ENCODE measurements around the gene BRINP3.

Gene BRINP3

DNA sequence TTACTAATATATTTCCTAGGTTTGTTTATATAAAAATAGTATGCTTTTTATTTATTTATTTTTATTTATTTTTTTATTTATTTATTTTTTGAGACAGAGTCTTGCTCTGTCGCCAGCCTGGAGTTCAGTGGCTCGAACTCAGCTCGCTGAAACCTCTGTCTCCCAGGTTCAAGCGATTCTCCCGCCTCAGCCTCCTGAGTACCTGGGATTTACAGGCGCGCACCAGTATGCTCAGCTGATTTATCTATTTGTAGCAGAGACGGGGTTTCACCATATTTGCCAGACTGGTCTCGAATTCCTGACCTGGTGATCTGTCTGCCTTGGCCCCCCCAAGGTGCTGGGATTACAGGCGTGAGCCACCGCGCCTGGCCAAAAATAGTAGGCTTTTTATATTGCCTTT, 33.2 kb downstream of the BRINP3 start:
- DNase-seq = no peak

DNA sequence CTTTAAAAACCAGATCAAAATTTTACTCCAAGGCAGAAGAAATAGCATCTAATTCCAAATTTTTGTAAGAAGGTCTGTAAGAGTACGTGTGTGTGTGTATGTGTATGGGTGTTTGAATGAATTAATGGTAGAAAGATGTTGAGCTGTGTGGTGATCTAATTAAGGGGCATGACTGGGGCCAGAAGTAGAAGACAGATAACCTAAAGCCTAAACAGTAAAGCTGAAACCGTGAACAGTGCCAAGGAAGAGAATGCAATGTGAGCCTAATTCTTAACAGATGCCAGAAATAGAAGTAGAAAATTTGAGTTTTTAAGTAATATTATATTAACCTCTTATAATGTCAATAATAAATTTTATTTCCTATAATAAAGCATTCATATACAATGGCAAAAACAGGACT, 38.2 kb downstream of the BRINP3 start:
- DNase-seq = no peak

DNA sequence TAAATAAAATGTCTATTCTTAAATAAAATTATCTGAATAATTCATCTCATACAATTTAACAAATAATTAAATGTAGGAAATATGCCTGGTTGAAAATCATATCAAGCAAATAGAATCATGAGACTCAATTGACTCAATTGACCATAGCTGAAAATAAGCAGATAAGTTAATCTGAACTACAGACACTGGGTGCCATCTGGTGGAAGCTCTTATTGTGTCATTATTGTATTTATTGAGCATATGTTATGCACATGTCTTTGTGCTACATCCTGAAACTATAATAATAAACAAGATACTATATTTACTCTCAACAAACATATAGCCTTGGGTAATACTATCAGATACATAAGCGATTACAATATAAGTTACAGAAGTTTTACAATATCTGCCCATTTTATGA, 41.0 kb downstream of the BRINP3 start:
- no peak for DNase-seq

DNA sequence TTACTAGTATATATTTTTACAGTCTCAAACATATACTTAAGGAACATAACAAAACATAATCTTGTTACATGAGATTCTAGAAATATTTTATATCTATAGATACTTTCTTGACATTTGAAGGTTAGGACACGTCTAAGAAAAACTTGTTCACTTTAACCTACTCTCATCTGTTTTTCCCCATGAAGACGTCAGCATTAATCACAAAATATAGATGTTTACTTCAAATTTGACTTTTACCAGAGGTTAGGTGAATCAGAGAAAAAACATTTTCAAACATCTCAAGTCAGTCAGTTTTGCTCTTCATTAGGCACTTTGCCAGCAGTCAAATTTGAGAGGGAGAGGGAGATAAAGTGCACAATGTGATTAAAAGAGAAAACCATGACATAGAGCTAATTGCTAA, 47.7 kb downstream of the BRINP3 start:
- DNase-seq = no peak

DNA sequence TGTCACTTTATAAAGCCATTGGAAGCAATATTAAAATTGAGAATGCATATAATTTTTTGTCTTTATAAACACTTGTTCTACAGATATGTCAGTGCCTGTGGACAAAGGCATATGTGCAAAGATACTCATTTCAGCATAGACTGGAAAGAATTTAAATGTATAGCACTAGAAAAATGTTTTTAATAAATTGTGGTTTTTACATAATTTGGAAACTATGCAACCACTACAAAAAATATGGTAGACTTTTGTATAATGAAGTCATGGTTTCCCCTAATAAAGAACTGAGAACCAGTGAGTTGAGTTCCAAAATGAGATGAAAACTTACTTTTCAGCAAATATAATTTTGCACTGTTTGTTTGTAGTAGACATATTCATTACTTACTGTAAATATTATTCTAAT, 48.5 kb downstream of the BRINP3 start:
- DNase-seq = no peak

DNA sequence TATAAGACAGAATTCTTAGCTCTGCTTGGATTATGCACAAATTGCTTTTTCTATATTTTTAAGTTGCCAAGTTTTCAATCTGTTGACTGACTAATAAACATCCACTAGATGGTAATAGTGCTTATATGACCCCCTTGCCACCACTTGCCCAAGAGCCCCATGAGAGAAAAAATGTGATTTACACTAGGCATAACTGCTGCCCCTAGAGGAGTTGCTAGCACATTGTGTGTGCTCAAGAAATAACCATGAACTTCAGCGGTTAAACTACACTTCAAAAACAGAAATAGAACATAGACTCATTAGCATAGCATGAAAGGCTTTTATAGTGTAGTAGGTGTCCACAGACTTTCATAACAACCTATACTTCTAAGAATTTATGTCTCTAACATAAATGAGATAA, 61.4 kb downstream of the BRINP3 start:
- no peak for DNase-seq

DNA sequence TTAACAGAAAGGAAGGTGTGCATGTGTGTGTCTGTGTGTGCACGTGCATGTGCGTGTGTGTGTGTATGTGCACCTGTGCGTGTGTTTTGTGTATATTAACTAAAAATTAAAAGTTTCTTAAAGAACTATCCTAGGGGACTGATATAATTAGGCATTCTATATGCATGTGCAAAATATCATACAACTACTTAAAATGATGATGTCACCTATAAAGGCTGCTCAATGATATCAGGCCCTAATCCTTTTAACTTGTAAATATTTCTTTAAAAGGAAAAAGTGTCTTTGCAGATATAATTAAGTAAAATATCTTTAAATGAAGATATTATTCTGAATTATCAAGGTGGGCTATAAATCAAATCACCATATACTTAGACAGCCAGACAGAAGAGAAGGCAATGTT, 64.5 kb downstream of the BRINP3 start:
- no peak for DNase-seq

DNA sequence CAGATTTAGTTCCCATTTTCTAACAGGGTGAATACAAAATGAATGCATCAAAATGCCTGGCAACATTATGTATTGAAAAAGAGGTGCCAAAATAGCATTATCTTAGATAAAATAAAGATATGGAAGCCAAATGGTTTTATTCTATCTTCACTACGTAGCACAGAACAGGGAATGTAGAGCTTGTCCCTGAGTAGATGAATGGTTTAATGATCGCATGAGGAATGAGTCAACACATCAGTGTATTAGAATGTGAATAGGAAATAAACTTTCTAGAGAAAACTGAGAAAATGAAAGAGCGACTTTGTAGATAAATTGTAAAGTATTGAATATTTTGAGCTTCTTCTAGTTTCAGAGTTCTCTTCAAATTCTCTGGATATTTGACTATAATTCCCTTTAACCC, 74.3 kb downstream of the BRINP3 start:
- no peak for DNase-seq

DNA sequence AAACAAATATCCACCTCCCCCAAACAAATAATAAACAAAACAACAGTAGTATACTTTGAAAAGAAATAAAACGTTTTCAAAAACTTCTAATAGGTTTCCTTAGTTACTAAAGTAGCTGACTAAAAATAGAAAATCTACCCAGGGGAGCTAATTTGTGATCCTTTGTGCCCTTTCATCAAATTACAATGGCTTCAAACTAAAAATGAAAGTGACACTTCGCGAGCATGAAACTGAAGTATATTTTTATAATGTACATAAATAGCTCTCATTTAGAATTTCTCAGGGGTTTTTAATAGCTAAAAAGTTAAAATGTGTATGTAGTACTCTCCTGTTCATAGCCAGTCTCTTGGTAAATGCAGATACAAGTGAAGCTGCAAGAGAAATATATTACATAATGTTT, 78.4 kb downstream of the BRINP3 start:
- no peak for DNase-seq

DNA sequence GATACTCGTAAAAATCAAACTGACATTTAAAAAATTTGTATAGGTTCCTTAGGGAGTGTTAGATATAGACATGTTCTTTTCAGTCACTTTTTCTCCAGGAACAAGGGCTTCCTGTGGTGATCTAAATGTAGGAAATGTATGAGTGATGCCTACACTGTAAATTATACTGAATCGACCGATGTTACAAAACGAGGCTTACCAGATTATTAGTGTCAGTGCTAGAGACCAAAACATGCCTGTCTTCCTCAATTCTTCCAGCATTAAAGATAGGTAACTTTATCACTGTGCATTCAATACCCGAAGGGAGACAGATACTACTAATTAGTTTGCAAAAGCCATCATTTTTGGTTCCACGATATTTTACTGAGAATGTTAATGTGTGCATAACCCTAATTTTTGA, 86.1 kb downstream of the BRINP3 start:
- DNase-seq = no peak

DNA sequence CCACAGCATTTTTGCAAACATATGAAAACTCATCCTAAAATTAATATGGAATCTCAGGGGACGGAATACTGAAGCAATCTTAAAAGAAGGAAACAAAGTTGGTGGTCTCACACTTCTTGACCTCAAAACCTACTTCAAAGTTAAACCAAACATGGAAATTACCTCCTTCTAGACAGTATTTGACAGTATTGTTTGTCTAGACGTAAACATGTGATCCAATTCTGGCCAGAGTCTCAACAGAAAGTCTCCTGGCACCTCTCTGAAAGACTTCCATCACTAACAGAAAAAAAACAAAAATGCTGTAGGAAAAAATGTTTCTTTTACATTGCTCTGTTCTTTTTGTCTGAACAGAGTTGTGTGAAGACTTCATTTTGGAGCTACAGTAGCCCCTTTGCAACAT, 99.7 kb downstream of the BRINP3 start:
- no peak for DNase-seq

DNA sequence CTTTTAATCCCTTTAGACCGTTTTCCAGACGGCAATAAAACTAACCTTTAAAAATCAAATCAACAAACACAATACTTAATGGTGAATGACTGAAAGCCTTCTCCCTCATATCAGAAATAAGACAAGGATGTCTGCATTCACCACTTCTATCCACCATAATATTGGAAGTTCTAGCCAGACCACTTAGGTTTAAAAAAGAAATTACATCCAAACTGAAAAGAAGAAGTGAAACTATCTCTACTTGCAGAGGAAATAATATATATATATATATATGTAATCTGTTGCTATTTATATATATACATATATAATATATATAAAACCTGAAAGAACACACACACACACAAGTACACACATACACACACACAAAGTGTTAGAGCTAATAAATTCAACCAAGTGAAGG, 100.4 kb downstream of the BRINP3 start:
- no peak for DNase-seq

DNA sequence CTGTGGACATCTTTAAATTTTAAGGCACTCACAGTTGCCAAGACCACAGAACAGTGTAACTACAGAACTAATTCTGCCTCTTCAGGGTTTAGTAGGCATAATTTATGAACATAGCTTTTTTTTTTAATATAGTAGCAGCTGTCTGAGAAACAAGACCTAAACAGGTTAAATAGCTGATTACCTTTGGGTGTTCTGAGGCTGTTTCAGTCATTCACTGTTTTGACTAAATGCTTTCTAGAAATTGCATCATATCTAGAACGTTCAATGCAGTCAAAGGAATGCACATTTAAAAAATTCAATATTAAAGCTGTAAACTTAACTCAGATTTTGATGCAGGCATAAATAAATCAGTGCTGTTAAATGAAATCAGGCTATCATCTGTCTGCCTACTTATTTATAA, 101.6 kb downstream of the BRINP3 start:
- no peak for DNase-seq

DNA sequence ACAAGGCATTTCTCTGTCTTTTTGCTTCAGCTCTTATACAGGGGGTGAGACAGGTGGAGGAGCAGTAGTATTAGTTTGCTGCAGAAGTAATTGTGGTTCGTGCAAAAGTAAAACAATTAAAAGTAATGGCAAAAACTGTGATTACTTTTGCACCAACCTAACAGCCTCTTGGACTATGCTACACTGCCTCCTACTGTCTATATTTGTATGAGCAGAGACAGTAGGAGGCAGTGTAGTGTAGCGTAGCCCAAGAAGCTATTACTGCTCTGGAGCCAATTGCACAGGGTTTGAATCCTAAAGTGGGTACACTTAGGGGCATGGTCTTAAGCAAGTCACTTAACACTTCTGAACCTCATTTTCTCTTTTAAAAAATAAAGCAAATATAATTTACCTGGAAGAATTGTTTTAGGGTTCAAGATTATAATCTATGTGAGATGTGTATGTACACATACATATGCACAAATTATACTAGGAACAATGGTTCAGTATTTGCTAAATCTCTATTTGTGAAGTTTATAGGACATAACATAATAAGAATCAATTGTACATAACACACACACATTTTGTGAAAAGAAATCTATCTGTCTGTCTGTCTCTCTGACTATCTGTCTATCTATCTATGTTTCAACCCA, 103.8 kb downstream of the BRINP3 start:
- no peak for DNase-seq

DNA sequence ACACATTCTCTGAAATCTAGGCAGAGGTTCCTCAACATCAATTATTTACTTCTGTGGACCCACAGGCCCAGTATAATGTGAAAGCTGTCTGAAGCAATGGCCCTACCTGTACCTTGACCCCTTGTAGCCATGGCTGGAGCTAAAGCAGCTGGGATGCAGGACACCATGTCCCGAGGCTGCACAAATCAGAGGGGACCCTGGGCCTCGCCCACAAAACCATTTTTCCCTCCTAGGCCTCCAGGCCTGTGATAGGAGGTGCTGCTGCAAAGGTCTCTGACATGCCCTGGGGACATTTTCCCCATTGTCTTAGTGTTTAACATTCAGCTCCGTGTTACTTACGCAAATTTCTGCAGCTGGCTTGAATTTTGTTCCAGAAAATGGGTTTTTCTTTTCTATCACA, 110.5 kb downstream of the BRINP3 start:
- no peak for DNase-seq

DNA sequence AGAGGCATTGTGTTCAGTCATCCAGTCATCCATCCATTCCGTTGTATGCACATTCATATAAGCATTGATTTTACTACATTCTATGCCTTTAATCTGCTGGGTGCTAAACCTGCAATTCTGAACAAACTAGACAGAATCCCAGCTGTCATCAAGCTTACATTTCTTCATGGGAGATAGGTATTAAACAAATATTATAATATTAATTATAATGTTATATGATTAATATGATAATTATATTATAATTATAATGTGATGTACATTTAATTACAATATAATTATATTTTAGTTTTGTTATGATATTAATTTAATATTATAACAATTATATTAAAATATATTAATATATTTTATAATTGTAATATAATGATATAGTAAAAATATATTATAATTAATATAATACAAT, 112.4 kb downstream of the BRINP3 start:
- DNase-seq = no peak

DNA sequence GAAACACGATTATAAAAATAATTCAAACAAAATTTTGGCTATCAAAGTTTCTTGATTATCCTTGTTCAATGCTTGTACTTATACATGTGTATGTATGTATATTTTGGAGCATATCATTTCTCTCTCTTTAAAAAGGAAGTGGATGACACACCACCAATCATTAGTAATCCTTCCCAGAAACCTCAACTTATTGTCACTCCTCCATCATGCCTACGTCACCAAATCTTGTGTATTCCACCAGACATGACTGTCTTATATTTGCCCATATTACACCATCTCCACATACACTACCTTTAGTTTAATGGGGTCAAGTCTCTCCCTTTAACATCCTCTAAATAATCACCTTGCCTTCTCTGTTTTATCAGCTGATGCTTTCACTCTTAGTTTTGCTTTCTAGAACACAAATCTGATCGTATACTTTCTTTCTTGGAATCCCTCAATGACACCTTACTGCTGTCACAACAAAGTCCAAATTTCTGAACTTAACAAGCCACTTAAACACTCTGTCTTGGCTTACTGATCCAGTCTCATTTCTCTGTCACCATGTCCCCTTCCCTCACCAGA, 124.0 kb downstream of the BRINP3 start:
- no peak for DNase-seq

DNA sequence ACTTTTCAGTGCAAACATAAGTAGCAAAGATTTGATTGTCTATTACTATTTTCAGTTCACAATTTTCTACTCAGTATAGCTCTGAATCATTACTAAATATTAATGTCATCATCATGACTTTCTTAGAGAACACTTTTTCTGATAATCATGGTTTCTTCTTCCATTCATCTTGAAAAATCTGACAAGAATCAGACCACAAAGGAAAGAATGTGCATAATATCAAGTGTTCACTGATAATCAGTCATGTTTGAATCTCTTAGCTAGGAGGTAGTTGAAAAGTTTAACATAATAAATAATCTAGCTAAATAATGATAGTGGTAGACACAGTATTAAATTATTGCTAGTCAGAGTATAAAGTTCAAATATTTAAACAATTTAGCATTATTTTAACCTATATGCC, 133.2 kb downstream of the BRINP3 start:
- DNase-seq = no peak

DNA sequence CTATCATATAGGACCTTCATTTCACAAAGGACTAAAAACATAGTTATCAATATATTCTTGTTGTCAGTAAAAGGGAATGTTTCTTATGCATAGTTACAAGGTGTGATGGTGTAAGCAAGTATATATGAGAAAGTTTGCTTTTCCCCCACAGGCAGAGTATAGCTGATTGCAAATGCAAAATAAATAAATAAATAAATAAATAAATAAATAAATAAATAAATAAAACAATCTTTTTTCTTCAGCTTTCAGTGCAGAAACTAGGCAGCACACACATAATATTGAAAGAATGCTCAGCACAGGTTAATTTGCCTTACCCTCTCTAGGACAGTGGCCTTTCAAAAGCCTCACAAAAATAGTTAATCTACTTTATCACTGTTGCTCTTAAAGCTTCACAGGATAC, 138.8 kb downstream of the BRINP3 start:
- DNase-seq = no peak

DNA sequence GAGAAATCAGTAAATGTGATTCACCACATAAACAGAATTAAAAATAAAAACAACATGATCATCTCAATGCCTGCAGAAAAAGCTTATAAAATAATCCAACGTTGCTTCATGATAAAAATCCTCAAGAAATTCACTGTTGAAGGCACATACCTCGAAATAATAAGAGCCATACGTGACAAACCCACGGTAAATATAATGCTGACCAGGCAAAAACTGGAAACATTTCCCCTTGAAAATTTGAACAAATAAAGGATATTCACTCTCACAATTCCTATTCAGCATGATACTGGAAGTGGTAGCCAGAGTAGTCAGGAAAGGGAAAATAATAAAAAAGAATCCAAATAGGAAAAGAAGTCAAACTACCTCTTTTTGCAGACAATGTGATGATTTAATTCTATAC, 148.8 kb downstream of the BRINP3 start:
- no peak for DNase-seq

DNA sequence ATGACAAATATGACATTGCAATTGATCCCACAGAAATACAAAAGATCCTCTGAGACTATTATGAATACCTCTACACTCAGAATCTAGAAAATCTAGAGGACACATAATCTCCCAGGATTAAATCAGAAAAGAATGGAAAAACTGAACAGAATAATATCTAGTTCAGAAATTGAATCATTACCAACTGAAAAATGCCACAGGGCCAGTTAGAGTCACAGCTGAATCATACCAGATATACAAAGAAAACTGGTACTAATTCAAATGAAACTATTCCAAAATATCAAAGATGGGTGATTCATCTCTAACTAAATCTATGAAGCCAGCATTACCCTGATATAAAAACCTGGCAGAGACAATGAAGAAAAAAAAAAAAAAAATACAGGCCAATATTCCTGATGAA, 149.3 kb downstream of the BRINP3 start:
- DNase-seq = no peak

DNA sequence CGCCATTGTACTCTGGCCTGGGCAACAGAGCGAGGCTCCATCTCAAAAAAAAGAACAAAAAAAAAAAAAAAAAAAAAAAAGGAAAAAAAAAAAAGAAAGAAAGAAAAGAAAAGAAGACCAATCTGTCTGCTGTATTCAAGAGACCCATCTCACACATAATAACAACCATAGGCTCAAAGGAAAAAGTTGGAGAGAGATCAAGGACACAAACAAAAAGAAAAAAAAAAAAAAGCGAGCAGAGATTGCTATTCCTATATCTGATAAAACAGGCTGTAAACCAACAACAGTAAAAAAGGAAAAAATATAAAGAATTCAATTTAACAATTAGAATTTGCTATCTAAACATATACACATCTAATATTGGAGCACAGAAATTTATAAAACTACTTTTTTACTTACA, 150.4 kb downstream of the BRINP3 start:
- DNase-seq = no peak

DNA sequence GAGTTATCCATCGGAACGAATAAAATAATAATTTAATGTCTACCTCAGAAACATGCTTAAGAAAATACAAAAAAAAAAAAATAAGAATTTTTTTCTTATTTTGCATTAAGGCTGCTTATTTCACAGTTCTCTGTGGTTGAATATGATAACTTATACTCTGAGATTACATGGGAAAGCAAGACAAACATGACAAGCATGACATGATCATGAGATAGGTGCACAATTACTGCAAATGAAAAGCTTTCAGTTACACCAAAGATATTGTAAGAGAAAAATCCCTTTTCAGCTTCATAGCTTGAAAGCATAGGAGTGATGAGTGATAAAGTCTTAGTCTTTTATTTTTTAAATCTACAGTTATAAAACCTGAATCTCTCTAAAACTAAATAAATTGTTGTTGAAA, 154.1 kb downstream of the BRINP3 start:
- no peak for DNase-seq

DNA sequence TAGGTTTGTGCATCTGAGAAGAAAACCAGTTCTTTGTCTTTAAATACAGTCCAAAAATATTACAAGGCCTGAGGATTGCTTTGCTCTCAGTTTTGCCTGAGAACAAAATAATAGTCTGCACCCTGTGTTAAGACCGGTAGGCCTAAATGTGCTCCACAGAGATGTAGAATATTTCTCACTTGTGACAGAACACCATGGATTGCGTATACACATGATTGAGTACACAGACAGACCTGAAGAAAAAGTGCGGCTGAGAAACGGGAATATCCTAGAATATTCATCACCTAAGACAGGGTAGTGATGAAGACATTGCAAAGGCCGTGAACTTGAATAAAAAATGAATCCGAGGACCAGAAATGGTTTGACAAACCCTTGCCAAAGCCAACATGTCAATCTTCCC, 155.4 kb downstream of the BRINP3 start:
- DNase-seq = no peak

DNA sequence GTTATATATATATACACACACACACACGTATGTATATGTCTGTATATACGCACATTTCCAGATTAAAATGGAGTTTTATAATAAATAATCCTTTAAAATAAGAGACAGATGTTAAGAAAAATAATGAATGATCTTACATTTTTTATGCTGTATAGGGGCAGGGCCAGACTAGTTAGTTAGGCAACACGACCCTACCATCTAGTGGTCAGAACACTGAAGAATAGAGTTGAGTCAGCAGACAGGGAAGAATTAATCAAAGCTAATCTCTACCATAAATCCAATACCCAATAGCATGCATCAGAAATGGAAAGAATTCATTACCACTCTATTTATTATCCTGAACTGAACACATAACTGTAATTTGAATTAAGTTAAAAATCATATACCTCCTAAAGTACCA, 156.7 kb downstream of the BRINP3 start:
- DNase-seq = no peak

DNA sequence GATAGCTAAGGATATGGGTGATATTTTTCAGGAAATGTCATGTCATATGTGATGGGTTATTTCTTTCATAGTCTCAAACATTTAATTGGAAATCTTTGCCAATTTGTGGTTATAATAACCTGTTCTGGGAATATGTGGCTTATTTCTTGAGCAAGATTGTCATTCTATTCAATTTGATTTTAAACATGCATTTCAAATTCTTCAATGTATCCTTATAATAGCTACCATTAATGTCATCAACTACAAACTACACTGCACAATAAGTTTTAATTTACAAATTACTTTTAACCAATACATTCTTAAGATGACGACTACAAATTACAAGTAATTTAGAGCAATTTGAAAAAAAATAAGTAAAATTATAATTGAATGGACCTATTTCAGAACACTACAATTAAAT, 164.9 kb downstream of the BRINP3 start:
- DNase-seq = no peak
